ENCODE data around the gene PRF1.

Gene PRF1

DNA sequence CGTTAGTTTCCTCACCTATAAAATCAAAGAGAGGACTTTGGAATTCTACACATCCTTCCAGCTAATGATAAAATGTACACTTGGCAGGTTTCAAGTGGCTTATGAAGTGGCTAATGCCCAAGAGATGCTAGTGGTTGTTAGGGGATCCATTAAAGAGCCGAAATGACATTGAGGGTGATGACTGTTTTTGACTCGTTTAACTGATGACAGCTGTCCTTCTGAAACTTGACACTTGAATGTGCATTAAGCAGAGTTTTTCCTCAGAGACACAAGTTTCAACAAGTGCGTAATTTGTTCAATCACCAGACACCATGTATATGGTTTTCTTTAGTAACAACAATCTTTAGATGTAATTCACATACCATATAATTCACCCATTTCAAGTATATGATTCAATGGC, 1.6 kb upstream of the PRF1 start:
- Mint-ChIP-seq H3K4me1 (ENCODE audit: low read depth) (peaks cover 56% of the 10 kb centered on the region), H3K9me3 (peaks cover 4% of the 10 kb centered on the region), H3K27ac (peak overlapping the region; percentile 93), H3K36me3 (ENCODE audit: low read depth) (peaks cover 22% of the 10 kb centered on the region), H3K4me3 (peak overlapping the region; percentile 92), H3K27me3 (no peaks in the 10 kb centered on the region)
- no peak for DNase-seq

DNA sequence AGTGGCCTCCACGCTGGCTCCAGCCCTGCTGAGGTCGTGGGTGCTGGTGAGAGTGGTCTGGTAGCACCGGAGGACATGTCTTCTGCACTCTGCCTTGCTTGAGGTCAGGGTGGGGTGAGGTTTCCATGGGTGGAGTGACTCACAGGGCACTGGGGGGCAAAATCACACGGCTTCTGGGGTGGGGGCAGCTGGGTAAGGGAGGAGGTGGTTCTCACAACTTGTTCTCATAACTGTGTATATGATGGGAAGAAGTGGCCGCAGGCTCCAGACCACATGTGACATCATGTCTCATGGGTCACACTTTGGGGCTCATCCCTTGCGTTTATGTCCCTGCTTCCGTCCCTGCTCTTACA, 884 bp upstream of the PRF1 start:
- Mint-ChIP-seq H3K4me1 (ENCODE audit: low read depth) (peaks cover 60% of the 10 kb centered on the region), H3K27me3 (no peaks in the 10 kb centered on the region), H3K36me3 (ENCODE audit: low read depth) (peaks cover 28% of the 10 kb centered on the region), H3K27ac (peak overlapping the region; percentile 93), H3K4me3 (peak overlapping the region; percentile 92), H3K9me3 (peaks cover 4% of the 10 kb centered on the region)
- peak; percentile 62 for DNase-seq

DNA sequence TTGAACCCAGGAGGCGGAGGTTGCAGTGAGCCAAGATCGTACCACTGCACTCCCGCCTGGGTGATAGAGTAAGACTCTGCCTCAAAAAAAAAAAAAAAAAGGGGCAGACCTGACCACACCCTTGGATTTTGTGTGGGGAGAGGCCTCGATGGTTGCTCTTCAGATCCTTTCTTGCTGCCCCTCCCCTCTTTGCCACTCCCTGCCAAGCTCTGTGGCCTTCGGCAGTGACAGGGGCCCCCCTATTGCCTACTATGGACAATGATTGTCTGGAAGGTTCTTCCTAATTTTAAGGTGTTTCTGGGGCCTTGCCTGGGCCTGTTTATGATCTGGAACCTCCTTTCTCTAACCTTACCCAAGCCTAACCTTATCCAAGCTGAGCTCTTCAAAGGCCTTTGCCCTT, 795 bp downstream of the PRF1 start:
- Mint-ChIP-seq H3K4me1 (ENCODE audit: low read depth) (peaks cover 58% of the 10 kb centered on the region), H3K27me3 (no peaks in the 10 kb centered on the region), H3K36me3 (ENCODE audit: low read depth) (peaks cover 44% of the 10 kb centered on the region), H3K4me3 (peak overlapping the region; percentile 92), H3K9me3 (no peaks in the 10 kb centered on the region), H3K27ac (peak overlapping the region; percentile 93)
- no peak for DNase-seq

DNA sequence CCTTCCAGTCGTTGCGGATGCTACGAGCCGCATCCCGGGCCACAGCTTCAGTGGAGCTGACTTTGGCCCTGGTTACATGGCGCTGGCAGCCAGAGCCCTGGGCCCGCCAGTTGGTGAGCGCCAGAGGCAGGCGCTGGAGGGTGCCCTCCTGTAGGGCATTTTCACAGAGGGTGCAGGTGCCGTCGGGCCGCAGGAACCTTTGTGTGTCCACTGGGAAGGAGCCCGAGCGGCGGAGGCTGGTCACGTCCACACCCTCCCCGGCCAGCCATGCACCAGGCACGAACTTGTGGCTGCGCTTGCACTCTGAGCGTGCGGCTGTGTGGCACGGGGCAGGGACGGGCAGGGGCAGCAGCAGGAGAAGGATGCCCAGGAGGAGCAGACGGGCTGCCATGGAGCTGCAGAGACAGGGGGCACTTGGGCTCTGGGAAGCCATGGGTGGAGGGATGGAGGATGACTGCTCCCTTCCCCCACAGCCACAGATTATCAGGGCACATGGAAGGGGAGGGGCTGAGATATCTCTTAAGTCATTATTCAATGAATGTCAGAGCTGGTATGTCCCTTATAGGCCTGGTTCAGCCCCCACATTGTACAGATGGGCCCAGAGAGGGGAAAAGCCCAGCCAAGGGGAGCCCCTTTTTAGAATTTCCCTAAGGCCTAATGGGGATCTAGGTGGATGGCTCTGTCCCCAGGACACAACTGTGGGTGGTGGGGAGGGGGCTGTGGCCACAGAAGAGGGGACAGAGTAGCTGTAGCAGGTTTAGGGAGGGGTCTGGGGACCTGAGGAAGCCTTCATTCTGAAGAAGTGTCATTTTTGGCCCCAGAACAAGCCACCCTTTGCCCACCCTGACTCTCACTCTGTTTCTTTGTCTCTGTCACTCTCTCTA, 1.8 kb downstream of the PRF1 start:
- peak overlapping the region; percentile 92 for H3K4me3 Mint-ChIP-seq
- peaks cover 54% of the 10 kb centered on the region for H3K36me3 Mint-ChIP-seq (ENCODE audit: low read depth)
- peak overlapping the region; percentile 69 for H3K27ac Mint-ChIP-seq
- H3K9me3 Mint-ChIP-seq, result no peaks in the 10 kb centered on the region
- no peaks in the 10 kb centered on the region for H3K27me3 Mint-ChIP-seq
- peaks cover 67% of the 10 kb centered on the region for H3K4me1 Mint-ChIP-seq (ENCODE audit: low read depth)
- DNase-seq, result no peak

DNA sequence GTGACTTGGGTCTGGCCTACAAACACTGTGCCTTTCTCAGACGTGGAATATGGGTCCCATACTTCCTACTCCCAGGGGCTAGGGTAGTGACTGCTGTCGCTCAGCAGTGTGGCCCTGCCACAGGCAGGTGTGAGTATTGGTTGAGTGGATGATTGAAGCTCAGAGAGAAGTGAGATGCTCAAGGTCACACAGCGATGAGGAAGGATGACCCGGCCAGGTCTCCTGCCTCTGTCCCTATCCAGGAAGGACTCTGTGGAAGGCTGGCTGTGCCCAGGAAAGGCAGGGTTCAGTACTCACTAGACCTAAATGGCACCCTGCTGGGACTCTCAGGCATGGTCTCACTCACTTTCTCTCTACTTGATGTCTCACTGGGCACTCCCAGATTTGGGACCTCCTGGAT, 2.8 kb downstream of the PRF1 start:
- H3K27ac Mint-ChIP-seq, result peak overlapping the region; percentile 76

DNA sequence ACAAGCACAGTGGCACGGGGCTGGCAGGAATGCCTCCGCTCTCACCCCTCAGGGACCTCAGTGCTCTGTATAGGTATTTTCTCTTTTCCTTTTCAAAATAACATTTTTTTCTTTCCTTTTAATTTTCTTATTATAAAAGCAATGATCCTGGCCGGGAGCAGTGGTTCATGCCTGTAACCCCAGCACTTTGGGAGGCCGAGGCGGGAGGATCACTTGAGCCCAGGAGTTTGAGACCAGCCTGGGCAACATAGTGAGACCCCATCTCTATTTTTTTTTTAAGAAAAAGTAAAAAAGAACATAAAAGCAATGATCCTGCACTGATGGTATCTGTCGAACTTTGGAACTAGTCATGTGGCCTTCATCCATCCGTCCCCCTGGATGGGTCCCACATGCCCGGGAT, 3.2 kb downstream of the PRF1 start:
- peaks cover 54% of the 10 kb centered on the region for H3K36me3 Mint-ChIP-seq (ENCODE audit: low read depth)
- no peak for DNase-seq
- no peaks in the 10 kb centered on the region for H3K9me3 Mint-ChIP-seq
- no peaks in the 10 kb centered on the region for H3K27me3 Mint-ChIP-seq
- peak overlapping the region; percentile 92 for H3K4me3 Mint-ChIP-seq
- no peak overlapping the region for H3K27ac Mint-ChIP-seq
- H3K4me1 Mint-ChIP-seq (ENCODE audit: low read depth), result peaks cover 72% of the 10 kb centered on the region

More for the DNA sequence above, 2.8 kb downstream of the PRF1 start:
- no peak for DNase-seq
- no peaks in the 10 kb centered on the region for H3K27me3 Mint-ChIP-seq
- H3K36me3 Mint-ChIP-seq (ENCODE audit: low read depth), result peaks cover 54% of the 10 kb centered on the region
- peaks cover 71% of the 10 kb centered on the region for H3K4me1 Mint-ChIP-seq (ENCODE audit: low read depth)
- no peaks in the 10 kb centered on the region for H3K9me3 Mint-ChIP-seq
- peak overlapping the region; percentile 92 for H3K4me3 Mint-ChIP-seq

DNA sequence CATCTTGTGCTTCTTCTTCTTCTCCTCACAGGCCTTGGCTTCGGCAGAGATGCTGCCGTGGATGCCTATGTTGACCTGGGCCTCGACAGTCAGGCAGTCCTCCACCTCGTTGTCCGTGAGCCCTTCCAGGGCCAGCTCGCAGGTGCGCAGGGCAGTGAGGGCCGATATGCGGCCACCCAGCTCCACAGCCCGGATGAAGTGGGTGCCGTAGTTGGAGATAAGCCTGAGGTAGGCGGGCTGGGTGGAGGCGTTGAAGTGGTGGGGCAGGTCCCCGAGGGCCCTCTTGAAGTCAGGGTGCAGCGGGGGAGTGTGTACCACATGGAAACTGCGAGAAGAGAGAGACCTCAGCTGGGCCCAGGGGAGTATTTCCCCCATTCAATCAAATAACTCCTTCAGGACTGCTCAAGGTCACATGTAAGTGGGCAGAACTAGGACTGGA, 3.7 kb downstream of the PRF1 start:
- Mint-ChIP-seq H3K36me3 (ENCODE audit: low read depth) (peaks cover 54% of the 10 kb centered on the region), H3K4me1 (ENCODE audit: low read depth) (peaks cover 69% of the 10 kb centered on the region), H3K4me3 (peak overlapping the region; percentile 45), H3K9me3 (no peaks in the 10 kb centered on the region), H3K27ac (peak overlapping the region; percentile 67), H3K27me3 (no peaks in the 10 kb centered on the region)
- no peak for DNase-seq

DNA sequence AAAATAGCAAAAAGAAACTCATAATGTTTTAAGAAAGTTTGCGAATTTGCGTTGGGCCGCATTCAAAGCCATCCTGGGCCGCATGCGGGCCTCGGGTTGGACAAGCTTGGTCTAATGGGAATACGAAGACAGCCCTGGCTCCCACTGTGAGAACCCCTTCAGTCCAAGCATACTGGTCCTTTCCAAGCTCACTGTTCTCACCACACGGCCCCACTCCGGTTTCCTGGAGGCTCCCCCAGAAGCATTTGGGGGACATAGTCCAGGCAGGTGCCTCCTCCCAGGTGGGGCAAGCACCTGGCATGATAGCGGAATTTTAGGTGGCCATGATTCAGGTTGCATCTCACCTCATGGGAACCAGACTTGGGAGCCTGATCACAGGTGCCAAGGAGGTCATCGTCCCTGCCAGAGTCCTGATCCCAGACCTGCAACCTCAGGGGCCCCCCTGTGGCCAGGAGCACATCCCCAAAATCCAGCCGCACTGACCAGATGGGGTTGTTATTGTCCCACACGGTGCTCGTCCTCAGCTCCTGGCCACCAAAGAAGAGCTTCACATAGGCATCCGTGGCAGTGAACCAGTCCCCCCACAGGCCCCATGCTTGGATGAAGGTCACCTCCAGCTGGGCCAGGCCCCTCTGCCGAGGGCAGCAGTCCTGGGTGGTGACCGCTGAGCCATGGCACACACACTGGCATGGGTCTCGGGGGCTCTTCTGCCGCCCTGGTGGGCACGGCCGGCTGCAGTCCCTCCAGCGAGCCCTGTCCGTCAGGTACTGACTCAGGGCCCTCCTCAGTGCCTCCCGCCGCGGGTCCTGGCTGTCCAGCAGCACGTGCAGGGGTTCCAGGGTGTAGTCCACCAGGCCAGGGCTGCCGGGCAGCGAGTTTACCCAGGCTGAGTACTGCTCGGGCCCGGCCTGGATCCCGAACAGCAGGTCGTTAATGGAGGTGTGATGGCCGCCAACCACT, 4.4 kb downstream of the PRF1 start:
- Mint-ChIP-seq H3K4me1 (ENCODE audit: low read depth) (peaks cover 62% of the 10 kb centered on the region), H3K27ac (no peak overlapping the region), H3K4me3 (no peak overlapping the region), H3K36me3 (ENCODE audit: low read depth) (peaks cover 54% of the 10 kb centered on the region), H3K9me3 (no peaks in the 10 kb centered on the region), H3K27me3 (no peaks in the 10 kb centered on the region)
- no peak for DNase-seq

DNA sequence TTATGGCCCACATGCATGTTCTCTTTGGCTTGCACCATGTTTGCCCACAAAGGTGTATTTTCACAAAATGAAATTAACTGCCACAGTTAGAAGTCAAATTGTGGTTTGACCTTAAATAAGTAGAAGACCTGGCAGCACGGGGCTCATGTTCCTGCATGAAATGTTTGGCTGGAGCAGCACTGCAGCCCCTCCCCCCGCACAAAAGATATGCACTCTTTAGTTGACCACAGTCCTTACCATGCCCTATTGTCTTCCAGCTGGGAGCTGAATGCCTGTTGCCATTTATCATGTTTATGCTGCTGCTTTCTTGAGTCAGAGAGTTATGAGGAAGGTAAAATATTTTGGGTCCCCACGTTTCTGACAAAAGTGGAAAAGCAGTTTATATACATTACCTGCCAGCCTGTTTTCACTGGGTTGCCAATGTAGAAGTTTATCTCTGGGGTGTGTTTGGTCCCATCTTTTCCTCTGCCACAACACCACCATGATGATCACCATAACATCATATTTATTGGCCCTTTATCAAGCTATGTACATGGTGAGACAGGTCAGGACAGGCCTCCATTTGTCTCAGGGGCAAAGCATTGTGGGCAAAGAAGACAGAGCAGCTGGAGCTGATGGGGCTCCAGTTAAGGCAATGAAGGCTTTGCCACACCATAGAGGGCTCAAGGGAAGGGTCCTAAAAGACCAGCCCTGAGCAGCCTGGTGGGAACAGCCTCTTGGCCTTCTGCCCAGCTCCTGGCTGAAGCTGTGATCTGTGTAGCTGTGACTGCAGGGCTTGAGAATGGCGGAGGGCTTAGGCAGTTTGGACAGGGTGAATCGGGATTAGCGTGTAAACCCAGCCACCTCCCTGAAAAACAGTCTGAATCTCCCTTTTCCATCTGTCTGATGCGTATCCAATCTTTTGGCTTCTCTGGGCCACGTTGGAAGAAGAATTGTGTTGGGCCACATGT, 5.4 kb downstream of the PRF1 start:
- H3K27ac Mint-ChIP-seq, result no peak overlapping the region
- DNase-seq, result no peak
- H3K4me3 Mint-ChIP-seq, result no peak overlapping the region
- no peaks in the 10 kb centered on the region for H3K9me3 Mint-ChIP-seq
- peaks cover 49% of the 10 kb centered on the region for H3K36me3 Mint-ChIP-seq (ENCODE audit: low read depth)
- H3K27me3 Mint-ChIP-seq, result no peaks in the 10 kb centered on the region
- peaks cover 56% of the 10 kb centered on the region for H3K4me1 Mint-ChIP-seq (ENCODE audit: low read depth)

DNA sequence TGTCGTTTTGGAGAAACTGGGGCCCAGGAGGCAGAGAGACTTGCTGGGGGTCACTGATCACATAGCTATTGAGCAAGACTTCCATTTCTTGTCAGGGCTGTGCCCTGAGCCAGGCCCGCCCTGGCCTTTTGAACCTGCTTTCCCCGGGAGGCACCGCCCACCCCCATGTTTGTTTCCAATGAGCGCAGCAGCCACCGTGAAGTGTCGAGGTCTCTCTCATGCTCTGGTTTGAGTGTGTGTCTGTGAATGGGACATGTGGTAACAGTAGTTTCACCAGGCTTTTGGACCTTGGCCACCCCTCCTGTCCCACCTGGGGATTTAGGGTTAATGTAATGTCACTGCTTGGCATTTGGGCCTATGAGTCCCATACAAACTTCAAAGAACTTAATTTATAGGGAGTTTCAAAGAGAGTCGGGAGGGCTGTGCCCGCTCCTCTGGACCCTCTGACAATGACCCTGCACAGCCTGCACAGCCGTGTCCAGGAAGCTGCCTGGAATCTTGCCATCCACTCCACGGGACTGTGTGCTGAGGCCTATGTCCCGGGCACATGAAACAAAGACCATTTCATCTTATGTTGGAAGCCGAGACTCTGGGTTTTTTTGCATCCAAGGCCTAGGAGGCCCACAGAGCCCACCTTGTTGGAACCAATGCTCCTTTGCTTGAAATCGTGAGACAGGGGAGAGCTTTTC, 6.3 kb downstream of the PRF1 start:
- Mint-ChIP-seq H3K27ac (no peak overlapping the region), H3K9me3 (no peaks in the 10 kb centered on the region), H3K4me1 (ENCODE audit: low read depth) (peaks cover 50% of the 10 kb centered on the region), H3K4me3 (no peak overlapping the region), H3K36me3 (ENCODE audit: low read depth) (peaks cover 48% of the 10 kb centered on the region), H3K27me3 (no peaks in the 10 kb centered on the region)
- DNase-seq, result no peak

DNA sequence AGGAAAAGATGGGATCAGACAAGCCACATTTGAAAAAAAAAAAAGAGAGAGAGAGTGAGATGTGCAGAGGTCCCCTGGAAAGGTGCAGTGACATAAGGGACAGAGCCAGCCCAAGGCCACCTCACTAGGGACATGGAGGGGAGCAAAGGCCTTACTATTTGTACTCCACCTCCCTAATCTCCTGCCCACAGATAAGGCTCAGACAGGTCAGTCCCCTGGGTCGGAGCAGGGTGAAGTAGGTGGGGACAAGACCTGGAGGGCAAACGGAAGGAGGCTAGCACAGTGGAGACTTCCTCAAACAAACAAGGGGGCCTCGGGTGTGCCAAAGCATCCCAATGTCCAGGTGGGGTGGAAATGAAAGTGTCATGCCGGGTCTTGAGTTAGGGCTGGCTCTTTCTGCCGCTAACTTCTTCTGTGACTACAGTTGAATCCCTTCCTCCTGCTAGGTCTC, 7.0 kb downstream of the PRF1 start:
- DNase-seq, result no peak
- peaks cover 3% of the 10 kb centered on the region for H3K27me3 Mint-ChIP-seq
- H3K9me3 Mint-ChIP-seq, result no peaks in the 10 kb centered on the region
- no peak overlapping the region for H3K4me3 Mint-ChIP-seq
- H3K36me3 Mint-ChIP-seq (ENCODE audit: low read depth), result peaks cover 45% of the 10 kb centered on the region
- H3K4me1 Mint-ChIP-seq (ENCODE audit: low read depth), result peaks cover 48% of the 10 kb centered on the region
- H3K27ac Mint-ChIP-seq, result no peak overlapping the region

DNA sequence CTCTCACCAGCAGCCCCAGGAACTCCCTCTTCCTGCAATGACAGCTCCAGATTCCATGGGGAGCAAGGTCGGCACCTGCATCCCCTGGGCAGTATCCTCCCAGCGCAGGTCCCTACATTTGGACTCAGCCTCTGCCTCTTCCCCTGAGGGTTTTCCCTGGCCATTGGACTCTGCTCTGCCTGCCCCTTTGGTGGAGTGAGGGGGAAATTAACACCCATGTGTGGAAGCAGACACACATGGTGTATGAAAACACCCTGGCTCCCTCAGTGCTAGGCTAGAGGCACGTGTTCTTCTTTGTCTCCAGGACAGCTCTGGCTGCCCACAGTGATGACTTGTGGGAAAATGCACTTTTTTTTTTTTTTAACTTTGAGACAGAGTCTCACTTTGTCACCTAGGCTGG, 8.4 kb downstream of the PRF1 start:
- Mint-ChIP-seq H3K36me3 (ENCODE audit: low read depth) (peaks cover 31% of the 10 kb centered on the region), H3K4me3 (no peak overlapping the region), H3K27me3 (peaks cover 8% of the 10 kb centered on the region), H3K9me3 (no peaks in the 10 kb centered on the region), H3K27ac (no peak overlapping the region), H3K4me1 (ENCODE audit: low read depth) (peaks cover 45% of the 10 kb centered on the region)
- no peak for DNase-seq

DNA sequence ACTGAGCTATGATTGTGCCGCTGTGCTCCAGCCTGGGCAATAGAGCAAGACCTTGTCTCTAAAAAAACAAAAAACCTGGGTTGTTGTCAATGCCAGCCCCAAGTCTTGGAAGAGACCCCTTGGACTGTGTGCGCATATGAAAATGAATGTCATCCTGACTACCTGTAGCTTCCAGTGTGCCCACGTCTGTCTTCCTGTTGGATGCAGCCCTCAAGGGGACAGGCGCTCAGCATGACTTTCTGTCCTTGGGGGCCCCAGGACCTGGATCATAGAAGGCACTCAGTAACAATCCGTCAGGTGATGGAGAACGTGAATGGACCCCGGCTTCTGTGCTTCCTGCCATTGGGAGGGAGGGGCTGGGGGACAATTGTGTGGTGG, 9.0 kb downstream of the PRF1 start:
- Mint-ChIP-seq H3K4me3 (no peak overlapping the region), H3K4me1 (ENCODE audit: low read depth) (peaks cover 43% of the 10 kb centered on the region), H3K27ac (no peak overlapping the region), H3K36me3 (ENCODE audit: low read depth) (peaks cover 26% of the 10 kb centered on the region), H3K9me3 (no peaks in the 10 kb centered on the region), H3K27me3 (peaks cover 11% of the 10 kb centered on the region)
- DNase-seq, result no peak
